ENCODE results near the gene SCRG1. TPM values are rescaled to one million over a fixed set of nuclear protein-coding genes. Genes with fewer than 3 reads are reported as not detected.

Gene SCRG1
- total RNA-seq, 1 donor from 2014 or later: 0.49 TPM

DNA sequence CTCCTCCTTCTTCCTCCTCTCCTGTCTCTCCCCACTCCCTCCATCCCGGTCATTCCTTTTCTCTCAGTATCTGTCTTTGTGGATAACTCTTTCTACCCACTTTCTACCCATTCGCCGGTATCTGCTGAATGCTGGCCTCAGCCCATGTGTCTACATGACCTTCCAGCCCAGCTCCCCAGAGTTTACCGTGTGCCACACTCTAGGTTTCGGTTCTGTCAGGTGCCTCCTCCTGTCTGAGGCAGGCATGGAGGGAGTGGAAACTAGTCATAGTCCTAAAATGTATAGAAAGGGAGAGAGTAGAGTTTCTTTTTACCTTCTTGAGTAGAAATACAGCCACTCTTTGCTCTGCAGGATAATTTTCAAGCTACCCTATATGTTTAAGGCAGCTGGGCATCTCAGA, 33.5 kb upstream of the SCRG1 start:
- no peaks in the 10 kb centered on the region for H3K4me1 ChIP-seq
- intact Hi-C loops (cut with DNase I): no loop called here
- no peaks in the 10 kb centered on the region for H3K27me3 ChIP-seq
- no peak overlapping the region for H3K4me3 ChIP-seq
- no peaks in the 10 kb centered on the region for H3K9me3 ChIP-seq
- no peaks in the 10 kb centered on the region for H3K36me3 ChIP-seq
- no peak overlapping the region for H3K27ac ChIP-seq
- TF ChIP-seq, protein P1, sequence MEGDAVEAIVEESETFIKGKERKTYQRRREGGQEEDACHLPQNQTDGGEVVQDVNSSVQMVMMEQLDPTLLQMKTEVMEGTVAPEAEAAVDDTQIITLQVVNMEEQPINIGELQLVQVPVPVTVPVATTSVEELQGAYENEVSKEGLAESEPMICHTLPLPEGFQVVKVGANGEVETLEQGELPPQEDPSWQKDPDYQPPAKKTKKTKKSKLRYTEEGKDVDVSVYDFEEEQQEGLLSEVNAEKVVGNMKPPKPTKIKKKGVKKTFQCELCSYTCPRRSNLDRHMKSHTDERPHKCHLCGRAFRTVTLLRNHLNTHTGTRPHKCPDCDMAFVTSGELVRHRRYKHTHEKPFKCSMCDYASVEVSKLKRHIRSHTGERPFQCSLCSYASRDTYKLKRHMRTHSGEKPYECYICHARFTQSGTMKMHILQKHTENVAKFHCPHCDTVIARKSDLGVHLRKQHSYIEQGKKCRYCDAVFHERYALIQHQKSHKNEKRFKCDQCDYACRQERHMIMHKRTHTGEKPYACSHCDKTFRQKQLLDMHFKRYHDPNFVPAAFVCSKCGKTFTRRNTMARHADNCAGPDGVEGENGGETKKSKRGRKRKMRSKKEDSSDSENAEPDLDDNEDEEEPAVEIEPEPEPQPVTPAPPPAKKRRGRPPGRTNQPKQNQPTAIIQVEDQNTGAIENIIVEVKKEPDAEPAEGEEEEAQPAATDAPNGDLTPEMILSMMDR (IDR thresholded peaks at IDR 0.05): no peak
- TF ChIP-seq POLR2A (IDR thresholded peaks at IDR 0.05) (no peak), POLR2AphosphoS5 (IDR thresholded peaks at IDR 0.05; ENCODE audit: insufficient read depth in 1 of 2, low read depth in 1 of 2) (no peak)
- DNase-seq (ENCODE audit: extremely low spot score in 2 of 2): no peak

DNA sequence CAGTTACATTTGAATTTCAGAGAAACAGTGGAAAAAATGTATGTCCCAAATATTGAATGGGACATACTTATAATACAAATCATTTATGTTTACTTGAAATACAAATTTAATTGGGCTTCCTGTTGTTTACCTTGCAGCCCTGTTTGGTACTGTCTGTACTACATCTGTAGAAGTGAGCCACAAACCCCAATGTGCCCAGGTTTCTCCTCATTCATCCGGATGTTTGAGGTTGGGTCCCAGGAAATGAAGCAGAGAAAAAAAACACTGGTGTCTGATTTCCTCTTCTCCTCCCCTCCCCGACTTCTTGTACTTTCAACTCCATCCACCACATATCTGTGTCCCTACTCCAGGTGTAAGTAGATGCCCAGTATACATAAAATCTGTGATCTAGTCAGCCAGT, 27.1 kb upstream of the SCRG1 start:
- Histone ChIP-seq H3K36me3 (no peaks in the 10 kb centered on the region), H3K27me3 (no peaks in the 10 kb centered on the region), H3K4me3 (no peak overlapping the region), H3K4me1 (no peaks in the 10 kb centered on the region), H3K9me3 (no peaks in the 10 kb centered on the region), H3K27ac (no peak overlapping the region)
- intact Hi-C loops (cut with DNase I): no loop called here
- no peak for DNase-seq (ENCODE audit: extremely low spot score in 2 of 2)
- TF ChIP-seq, protein P1 (IDR thresholded peaks at IDR 0.05): no peak
- TF ChIP-seq POLR2AphosphoS5 (IDR thresholded peaks at IDR 0.05; ENCODE audit: insufficient read depth in 1 of 2, low read depth in 1 of 2) (no peak), POLR2A (IDR thresholded peaks at IDR 0.05) (no peak)

DNA sequence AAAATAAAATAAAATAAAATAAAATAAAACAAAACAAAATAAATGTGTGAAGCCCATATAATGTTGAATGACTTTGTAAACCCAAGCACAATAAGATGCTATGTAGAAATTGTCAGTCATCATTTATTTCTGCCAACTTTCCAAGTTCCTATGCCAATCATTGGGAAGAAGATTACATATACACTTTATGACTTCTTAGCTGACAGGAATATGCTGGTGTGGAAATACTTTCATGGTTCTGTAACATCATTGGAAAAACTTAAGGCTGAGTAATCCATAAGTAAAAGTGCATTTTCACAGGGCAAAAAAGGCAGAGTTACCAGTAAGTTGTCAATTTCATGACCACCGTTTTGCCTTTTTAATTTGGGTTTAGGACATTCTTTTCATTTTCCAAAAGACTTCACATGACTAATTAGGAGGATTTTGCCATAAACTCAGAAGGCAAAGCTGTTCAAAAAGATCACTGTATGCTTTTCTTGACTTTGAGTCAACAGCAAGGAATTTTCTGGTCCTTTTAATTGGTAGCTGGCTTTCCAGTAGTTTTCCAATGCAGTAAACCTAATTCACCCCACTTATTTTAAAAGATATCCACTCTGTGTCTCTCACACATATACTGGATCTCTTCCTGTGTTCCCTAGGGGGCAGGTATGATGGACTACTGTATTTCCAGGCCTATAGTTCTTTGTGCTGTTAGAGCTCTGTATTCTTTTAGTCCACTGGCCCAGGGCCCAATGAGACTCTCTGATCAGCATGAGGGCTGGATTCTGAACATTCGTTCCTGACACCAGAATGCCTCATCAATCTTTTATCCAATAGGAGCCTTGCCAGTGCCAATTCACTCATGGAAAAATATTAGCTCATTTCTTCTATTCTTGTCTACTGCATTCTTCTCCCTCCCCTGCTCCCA, 26.2 kb upstream of the SCRG1 start:
- no peak overlapping the region for H3K27ac ChIP-seq

DNA sequence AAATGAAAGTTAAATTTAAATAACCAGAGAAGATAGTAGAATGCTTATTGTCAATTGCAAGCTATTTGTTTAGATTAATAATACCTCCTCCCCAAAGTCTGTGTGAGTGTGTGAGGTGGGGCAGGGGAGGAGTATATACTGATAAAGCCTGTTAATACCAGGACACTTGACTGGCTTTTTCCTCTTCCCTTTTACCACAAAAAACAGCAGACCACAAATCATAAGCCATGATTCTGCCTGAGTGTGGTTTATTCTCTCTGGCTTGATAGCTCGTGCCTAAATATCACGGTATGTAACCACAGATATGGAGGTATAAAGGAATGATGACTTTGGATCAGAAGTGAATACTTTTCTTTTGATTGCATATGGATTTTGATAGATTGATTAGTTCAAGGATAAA, 21.9 kb upstream of the SCRG1 start:
- Histone ChIP-seq H3K9me3 (no peaks in the 10 kb centered on the region), H3K27me3 (no peaks in the 10 kb centered on the region), H3K27ac (no peak overlapping the region), H3K4me1 (peaks cover 4% of the 10 kb centered on the region), H3K36me3 (no peaks in the 10 kb centered on the region), H3K4me3 (no peak overlapping the region)
- DNase-seq (ENCODE audit: extremely low spot score in 2 of 2): no peak
- intact Hi-C loops (cut with DNase I): no loop called here
- TF ChIP-seq POLR2AphosphoS5 (IDR thresholded peaks at IDR 0.05; ENCODE audit: insufficient read depth in 1 of 2, low read depth in 1 of 2): no peak
- TF ChIP-seq, protein P1 (IDR thresholded peaks at IDR 0.05): no peak
- no peak for TF ChIP-seq POLR2A (IDR thresholded peaks at IDR 0.05)

More for the DNA sequence above, 26.2 kb upstream of the SCRG1 start:
- H3K27me3 ChIP-seq: no peaks in the 10 kb centered on the region
- intact Hi-C loops (cut with DNase I): no loop called here
- no peaks in the 10 kb centered on the region for H3K36me3 ChIP-seq
- no peaks in the 10 kb centered on the region for H3K9me3 ChIP-seq
- no peak overlapping the region for H3K4me3 ChIP-seq
- no peak for DNase-seq (ENCODE audit: extremely low spot score in 2 of 2)
- TF ChIP-seq, protein P1 (IDR thresholded peaks at IDR 0.05): no peak
- TF ChIP-seq POLR2A (IDR thresholded peaks at IDR 0.05): no peak
- no peak for TF ChIP-seq POLR2AphosphoS5 (IDR thresholded peaks at IDR 0.05; ENCODE audit: insufficient read depth in 1 of 2, low read depth in 1 of 2)
- peaks cover 4% of the 10 kb centered on the region for H3K4me1 ChIP-seq

DNA sequence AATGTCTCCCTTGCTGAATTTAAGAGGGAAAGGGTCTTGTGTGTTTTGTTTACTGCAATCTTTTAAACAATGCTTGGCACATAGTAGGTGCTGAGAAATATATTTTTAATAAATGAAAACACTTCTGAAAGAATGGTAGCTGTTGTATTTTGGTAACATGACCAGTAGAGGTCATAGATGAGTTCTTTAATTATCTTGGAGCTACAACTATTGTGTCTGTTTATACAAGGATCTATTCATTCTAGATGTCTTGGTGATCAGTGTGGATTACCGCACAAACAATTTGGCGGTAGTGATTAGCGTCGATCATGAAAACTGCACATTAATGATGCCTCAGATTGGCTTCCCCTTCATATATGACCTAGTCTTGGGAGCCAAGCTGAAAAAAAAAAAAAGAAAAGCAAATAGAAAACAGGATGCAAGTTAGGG, 21.4 kb upstream of the SCRG1 start:
- Histone ChIP-seq H3K27me3 (no peaks in the 10 kb centered on the region), H3K4me1 (peaks cover 4% of the 10 kb centered on the region), H3K4me3 (no peak overlapping the region), H3K27ac (no peak overlapping the region), H3K36me3 (no peaks in the 10 kb centered on the region), H3K9me3 (no peaks in the 10 kb centered on the region)
- intact Hi-C loops (cut with DNase I): no loop called here
- no peak for DNase-seq (ENCODE audit: extremely low spot score in 2 of 2)
- no peak for TF ChIP-seq POLR2A (IDR thresholded peaks at IDR 0.05)
- no peak for TF ChIP-seq POLR2AphosphoS5 (IDR thresholded peaks at IDR 0.05; ENCODE audit: insufficient read depth in 1 of 2, low read depth in 1 of 2)
- TF ChIP-seq, protein P1 (IDR thresholded peaks at IDR 0.05): no peak

All from vagina (tissue), 2 donors.